Measurements from ENCODE around the gene CLASP2.
A peak's percentile ranks its signal among the peaks of the same experiment; 100 is the strongest.
"Not testable (repeated sequence)": the region's sequence is repeated elsewhere in the genome, so short reads cannot be mapped to it uniquely, and the experiment has no call there.

The CLASP2 gene

DNA sequence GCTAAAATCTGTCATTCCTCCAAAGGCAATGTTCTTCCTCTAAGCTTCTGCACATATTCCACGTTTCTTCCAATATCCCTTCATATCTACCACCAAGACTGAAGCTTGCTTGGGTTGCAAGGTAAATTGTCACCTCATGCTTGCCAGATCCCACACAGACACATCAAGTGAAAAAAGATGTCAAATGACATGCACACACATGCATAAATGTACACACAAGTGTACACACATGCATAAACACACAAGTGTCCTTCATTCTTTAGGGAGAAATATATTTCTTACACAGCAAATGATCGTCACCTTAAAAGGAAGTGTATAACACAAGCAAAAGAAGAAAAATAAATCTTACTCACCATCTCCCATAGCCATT lies 59.4 kb downstream of the CLASP2 start:
- Histone ChIP-seq H3K9me3 (ENCODE audit: control insufficient read depth in 1 of 2, low read length in 2 of 2) (no peaks in the 10 kb centered on the region), H3K27me3 (ENCODE audit: low read depth, low read length) (no peaks in the 10 kb centered on the region), H3K27ac (ENCODE audit: low read length) (peak overlapping the region; percentile 84), H3K4me1 (ENCODE audit: control insufficient read depth in 1 of 2, insufficient read depth in 2 of 2, low read length in 2 of 2) (peaks cover 10 to 19% of the 10 kb centered on the region in 2 donors), H3K4me3 (ENCODE audit: low read depth in 1 of 2, low read length in 2 of 2) (peak overlapping the region; percentile 66 to 75), H3K36me3 (ENCODE audit: control insufficient read depth in 1 of 2, insufficient read depth in 2 of 2, low read length in 2 of 2) (no peaks in the 10 kb centered on the region)

DNA sequence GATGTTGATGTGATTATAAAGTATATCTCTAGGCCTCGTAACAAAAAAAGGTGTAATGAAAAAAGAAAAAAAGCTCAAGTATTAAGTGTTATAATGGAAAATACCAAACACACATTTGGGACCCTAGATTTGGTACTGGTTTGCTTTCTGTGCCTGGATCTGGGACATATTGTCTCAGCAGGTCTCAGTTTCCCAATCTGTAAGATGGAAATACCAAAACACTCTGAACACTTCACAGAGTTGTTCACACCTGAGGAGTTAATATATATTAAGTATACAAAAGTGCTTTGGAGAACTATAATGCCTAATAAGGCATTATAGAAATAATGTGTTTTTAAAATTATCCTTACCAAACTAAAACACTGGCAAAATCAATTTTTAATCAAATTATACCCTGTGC lies 60.0 kb downstream of the CLASP2 start:
- Histone ChIP-seq H3K27me3 (ENCODE audit: low read depth, low read length) (no peaks in the 10 kb centered on the region), H3K4me3 (ENCODE audit: low read depth in 1 of 2, low read length in 2 of 2) (peak overlapping the region; percentile 66 to 75), H3K27ac (ENCODE audit: low read length) (peak overlapping the region; percentile 5), H3K36me3 (ENCODE audit: control insufficient read depth in 1 of 2, insufficient read depth in 2 of 2, low read length in 2 of 2) (no peaks in the 10 kb centered on the region), H3K4me1 (ENCODE audit: control insufficient read depth in 1 of 2, insufficient read depth in 2 of 2, low read length in 2 of 2) (peaks cover 10 to 21% of the 10 kb centered on the region in 2 donors), H3K9me3 (ENCODE audit: control insufficient read depth in 1 of 2, low read length in 2 of 2) (no peaks in the 10 kb centered on the region)

DNA sequence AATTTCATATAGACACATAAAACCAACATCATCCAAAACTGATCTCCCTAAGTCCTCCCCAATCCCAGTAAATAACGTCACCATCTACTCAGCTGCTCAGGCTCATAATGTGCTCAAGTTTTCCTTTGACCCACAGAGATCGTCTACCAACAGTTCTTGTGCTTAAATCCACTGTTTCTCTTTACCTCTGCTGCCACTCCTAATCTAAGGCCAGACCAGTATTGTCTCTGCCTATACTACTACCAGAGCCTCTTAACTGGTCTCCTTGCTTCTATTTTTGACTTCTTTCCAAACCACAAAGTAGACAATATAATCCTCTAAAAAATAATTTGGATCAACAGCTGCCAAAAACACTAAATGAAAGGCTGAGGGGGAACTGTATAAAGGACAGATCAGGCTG lies 65.3 kb downstream of the CLASP2 start:
- Histone ChIP-seq H3K36me3 (ENCODE audit: control insufficient read depth in 1 of 2, insufficient read depth in 2 of 2, low read length in 2 of 2) (no peaks in the 10 kb centered on the region), H3K4me3 (ENCODE audit: low read depth in 1 of 2, low read length in 2 of 2) (no peak overlapping the region), H3K27ac (ENCODE audit: low read length) (no peak overlapping the region), H3K9me3 (ENCODE audit: control insufficient read depth in 1 of 2, low read length in 2 of 2) (no peaks in the 10 kb centered on the region), H3K27me3 (ENCODE audit: low read depth, low read length) (no peaks in the 10 kb centered on the region), H3K4me1 (ENCODE audit: control insufficient read depth in 1 of 2, insufficient read depth in 2 of 2, low read length in 2 of 2) (peaks cover 0 to 8% of the 10 kb centered on the region in 2 donors)

DNA sequence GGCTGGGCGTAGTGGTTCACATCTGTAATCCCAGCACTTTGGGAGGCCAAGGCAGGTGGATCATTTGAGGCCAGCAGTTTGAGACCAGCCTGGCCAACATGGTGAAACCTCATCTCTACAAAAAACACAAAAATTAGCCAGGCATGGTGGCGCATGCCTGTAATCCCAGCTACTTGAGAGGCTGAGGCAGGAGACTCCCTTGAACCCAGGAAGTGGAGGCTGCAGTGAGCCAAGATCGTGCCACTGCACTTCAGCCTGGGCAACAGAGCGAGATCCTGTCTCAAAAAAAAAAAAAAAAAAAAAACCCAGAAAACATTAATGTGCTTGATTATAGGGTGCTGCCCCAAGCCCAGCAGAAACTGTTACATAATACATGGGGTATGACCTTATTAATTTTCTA lies 67.0 kb downstream of the CLASP2 start:
- not testable (repeated sequence) for H3K36me3 ChIP-seq (ENCODE audit: control insufficient read depth in 1 of 2, insufficient read depth in 2 of 2, low read length in 2 of 2); H3K9me3 ChIP-seq (ENCODE audit: control insufficient read depth in 1 of 2, low read length in 2 of 2)

DNA sequence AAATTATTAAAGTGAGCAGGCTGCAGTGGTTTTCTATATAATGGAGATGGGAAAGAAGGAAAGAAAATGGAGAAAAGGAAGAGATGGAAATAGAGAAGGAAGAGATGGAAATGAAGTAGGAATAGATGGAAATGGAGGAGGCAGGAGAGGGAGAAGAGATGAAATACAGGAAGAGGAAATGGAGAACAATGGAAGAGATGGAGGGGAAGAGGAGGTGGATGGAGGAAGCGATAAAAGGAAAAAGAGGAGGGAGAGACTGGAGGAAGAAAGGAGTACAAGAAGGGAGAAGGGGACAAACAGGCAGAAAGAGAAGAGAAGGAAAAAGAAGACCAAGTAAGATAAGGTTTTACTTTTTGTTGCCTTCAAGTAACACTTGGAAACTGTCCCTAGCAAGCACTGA lies 67.6 kb downstream of the CLASP2 start:
- H3K4me1 ChIP-seq (ENCODE audit: control insufficient read depth in 1 of 2, insufficient read depth in 2 of 2, low read length in 2 of 2): peaks cover 0 to 9% of the 10 kb centered on the region in 2 donors
- no peaks in the 10 kb centered on the region for H3K9me3 ChIP-seq (ENCODE audit: control insufficient read depth in 1 of 2, low read length in 2 of 2)
- no peak overlapping the region for H3K4me3 ChIP-seq (ENCODE audit: low read depth in 1 of 2, low read length in 2 of 2)

More for the DNA sequence above, 67.0 kb downstream of the CLASP2 start:
- not testable (repeated sequence) for H3K27ac ChIP-seq (ENCODE audit: low read length); H3K4me1 ChIP-seq (ENCODE audit: control insufficient read depth in 1 of 2, insufficient read depth in 2 of 2, low read length in 2 of 2); H3K27me3 ChIP-seq (ENCODE audit: low read depth, low read length); H3K4me3 ChIP-seq (ENCODE audit: low read depth in 1 of 2, low read length in 2 of 2)

DNA sequence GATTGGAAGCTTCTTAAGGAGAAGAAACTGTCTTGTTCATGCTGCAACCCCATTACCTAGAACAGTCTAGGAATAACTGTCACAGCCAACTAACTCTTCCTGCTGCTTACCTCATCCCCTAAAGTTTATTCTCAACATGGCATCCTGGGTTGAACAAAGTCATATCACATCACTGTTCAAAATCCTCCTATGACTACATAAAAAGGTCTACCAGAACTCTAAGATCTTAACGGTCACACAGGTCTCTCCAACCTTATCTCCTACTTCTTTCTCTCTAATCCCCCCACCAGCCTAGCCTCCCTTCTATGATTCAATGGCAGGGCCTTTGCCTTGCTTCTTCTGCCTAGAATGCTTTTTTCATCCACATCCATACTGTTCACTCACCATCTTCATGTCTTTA lies 69.3 kb downstream of the CLASP2 start:
- Histone ChIP-seq H3K9me3 (ENCODE audit: control insufficient read depth in 1 of 2, low read length in 2 of 2) (no peaks in the 10 kb centered on the region), H3K36me3 (ENCODE audit: control insufficient read depth in 1 of 2, insufficient read depth in 2 of 2, low read length in 2 of 2) (peaks cover 0 to 4% of the 10 kb centered on the region in 2 donors), H3K4me3 (ENCODE audit: low read depth in 1 of 2, low read length in 2 of 2) (no peak overlapping the region), H3K4me1 (ENCODE audit: control insufficient read depth in 1 of 2, insufficient read depth in 2 of 2, low read length in 2 of 2) (peaks cover 0 to 19% of the 10 kb centered on the region in 2 donors), H3K27me3 (ENCODE audit: low read depth, low read length) (no peaks in the 10 kb centered on the region), H3K27ac (ENCODE audit: low read length) (no peak overlapping the region)

More for the DNA sequence above, 67.6 kb downstream of the CLASP2 start:
- Histone ChIP-seq H3K36me3 (ENCODE audit: control insufficient read depth in 1 of 2, insufficient read depth in 2 of 2, low read length in 2 of 2) (no peaks in the 10 kb centered on the region), H3K27me3 (ENCODE audit: low read depth, low read length) (no peaks in the 10 kb centered on the region), H3K27ac (ENCODE audit: low read length) (no peak overlapping the region)

DNA sequence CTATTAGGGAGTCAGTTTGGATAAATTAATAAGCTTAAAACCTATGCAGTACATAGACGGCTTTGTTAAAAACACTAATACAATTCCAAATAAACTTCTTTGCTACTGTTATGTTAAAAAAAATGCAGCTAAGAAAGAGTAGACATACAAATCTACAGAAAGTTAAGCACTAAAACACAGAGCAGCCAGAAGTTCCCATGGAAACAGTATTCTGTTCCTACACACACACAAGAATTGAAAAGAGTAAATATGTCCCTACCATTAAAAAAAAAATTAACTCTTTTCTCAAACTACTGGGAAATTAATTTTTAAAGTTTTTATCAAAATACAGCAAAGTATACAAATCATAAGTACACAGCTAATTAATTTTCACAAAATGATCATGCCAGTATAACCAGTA lies 71.6 kb downstream of the CLASP2 start:
- Histone ChIP-seq H3K4me1 (ENCODE audit: control insufficient read depth in 1 of 2, insufficient read depth in 2 of 2, low read length in 2 of 2) (peaks cover 0 to 16% of the 10 kb centered on the region in 2 donors), H3K27ac (ENCODE audit: low read length) (no peak overlapping the region), H3K27me3 (ENCODE audit: low read depth, low read length) (no peaks in the 10 kb centered on the region), H3K36me3 (ENCODE audit: control insufficient read depth in 1 of 2, insufficient read depth in 2 of 2, low read length in 2 of 2) (peaks cover 0 to 4% of the 10 kb centered on the region in 2 donors), H3K4me3 (ENCODE audit: low read depth in 1 of 2, low read length in 2 of 2) (no peak overlapping the region), H3K9me3 (ENCODE audit: control insufficient read depth in 1 of 2, low read length in 2 of 2) (no peaks in the 10 kb centered on the region)

DNA sequence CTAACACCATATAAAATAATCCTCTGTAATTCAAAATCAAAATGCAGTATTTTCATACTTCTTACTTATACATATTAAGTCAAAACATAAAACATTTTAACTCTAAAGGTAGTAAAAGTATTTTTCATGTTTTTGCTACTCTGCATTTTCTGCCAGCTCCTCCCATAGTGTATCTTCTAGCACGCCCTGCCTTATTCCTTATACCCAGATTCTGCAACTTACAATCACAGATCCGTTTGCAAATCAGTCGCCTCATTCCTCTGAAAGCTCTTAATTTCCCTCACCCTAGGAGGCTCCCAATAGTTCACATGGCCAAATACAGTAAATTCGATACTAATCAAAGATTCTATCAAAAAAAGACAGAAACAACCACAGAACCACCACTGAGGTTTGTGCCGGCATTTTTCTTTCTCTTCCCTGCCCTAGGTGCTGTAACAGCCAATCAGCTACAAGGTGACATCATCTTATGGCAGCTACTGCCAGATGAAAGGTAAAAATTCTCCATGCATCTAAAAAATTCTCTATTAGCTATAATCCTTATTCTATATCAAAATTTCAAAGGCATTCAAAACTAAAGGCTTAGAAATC lies 72.9 kb downstream of the CLASP2 start:
- H3K4me1 ChIP-seq (ENCODE audit: control insufficient read depth in 1 of 2, insufficient read depth in 2 of 2, low read length in 2 of 2): peaks cover 0 to 16% of the 10 kb centered on the region in 2 donors
- no peak overlapping the region for H3K27ac ChIP-seq (ENCODE audit: low read length)
- peaks cover 0 to 4% of the 10 kb centered on the region in 2 donors for H3K36me3 ChIP-seq (ENCODE audit: control insufficient read depth in 1 of 2, insufficient read depth in 2 of 2, low read length in 2 of 2)
- H3K27me3 ChIP-seq (ENCODE audit: low read depth, low read length): no peaks in the 10 kb centered on the region
- peak overlapping the region; percentile 54 to 66 for H3K4me3 ChIP-seq (ENCODE audit: low read depth in 1 of 2, low read length in 2 of 2)
- no peaks in the 10 kb centered on the region for H3K9me3 ChIP-seq (ENCODE audit: control insufficient read depth in 1 of 2, low read length in 2 of 2)

DNA sequence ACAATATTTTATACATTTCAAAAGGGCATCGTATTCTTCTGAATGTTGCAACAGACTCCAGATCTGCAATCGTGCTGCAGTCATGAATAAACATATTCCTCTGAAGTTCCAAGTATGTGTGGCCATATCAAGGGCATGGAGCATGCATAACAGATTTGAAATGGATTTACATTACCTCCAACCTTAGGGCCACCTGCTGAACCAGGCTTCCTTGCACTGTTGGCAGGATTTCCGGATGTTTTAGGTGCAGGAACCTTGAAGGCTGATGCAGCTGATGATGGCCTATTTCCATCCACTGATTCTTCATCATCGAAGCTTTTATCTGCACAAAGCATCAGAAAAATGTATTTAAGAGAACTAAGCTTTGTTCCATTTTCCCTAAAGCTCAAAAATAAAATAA lies 73.5 kb downstream of the CLASP2 start:
- Histone ChIP-seq H3K27me3 (ENCODE audit: low read depth, low read length) (no peaks in the 10 kb centered on the region), H3K36me3 (ENCODE audit: control insufficient read depth in 1 of 2, insufficient read depth in 2 of 2, low read length in 2 of 2) (peaks cover 0 to 4% of the 10 kb centered on the region in 2 donors), H3K4me1 (ENCODE audit: control insufficient read depth in 1 of 2, insufficient read depth in 2 of 2, low read length in 2 of 2) (peaks cover 0 to 16% of the 10 kb centered on the region in 2 donors), H3K4me3 (ENCODE audit: low read depth in 1 of 2, low read length in 2 of 2) (no peak overlapping the region), H3K9me3 (ENCODE audit: control insufficient read depth in 1 of 2, low read length in 2 of 2) (no peaks in the 10 kb centered on the region), H3K27ac (ENCODE audit: low read length) (no peak overlapping the region)

DNA sequence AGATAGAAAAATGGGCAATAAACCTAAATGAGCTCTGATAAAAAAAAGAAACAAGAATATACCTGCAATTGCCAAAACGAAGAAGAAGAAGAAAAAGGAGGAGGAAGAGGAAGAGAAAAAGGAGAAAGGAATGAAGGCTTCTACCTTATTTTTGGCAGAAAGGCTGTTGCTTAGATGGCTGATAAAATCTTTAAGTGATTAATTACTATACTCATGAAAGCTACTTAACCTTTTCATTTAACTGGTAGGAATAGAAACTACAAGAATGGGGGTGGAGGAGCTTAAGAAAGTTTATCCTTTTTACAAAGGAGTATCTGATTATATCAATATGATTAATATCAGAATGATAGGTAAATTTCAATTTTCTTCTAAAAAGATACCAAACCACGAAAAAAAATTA lies 75.2 kb downstream of the CLASP2 start:
- H3K4me1 ChIP-seq (ENCODE audit: control insufficient read depth in 1 of 2, insufficient read depth in 2 of 2, low read length in 2 of 2): peaks cover 0 to 16% of the 10 kb centered on the region in 2 donors
- H3K27me3 ChIP-seq (ENCODE audit: low read depth, low read length): no peaks in the 10 kb centered on the region
- no peak overlapping the region for H3K27ac ChIP-seq (ENCODE audit: low read length)
- peaks cover 0 to 4% of the 10 kb centered on the region in 2 donors for H3K36me3 ChIP-seq (ENCODE audit: control insufficient read depth in 1 of 2, insufficient read depth in 2 of 2, low read length in 2 of 2)
- no peak overlapping the region for H3K4me3 ChIP-seq (ENCODE audit: low read depth in 1 of 2, low read length in 2 of 2)
- no peaks in the 10 kb centered on the region for H3K9me3 ChIP-seq (ENCODE audit: control insufficient read depth in 1 of 2, low read length in 2 of 2)

DNA sequence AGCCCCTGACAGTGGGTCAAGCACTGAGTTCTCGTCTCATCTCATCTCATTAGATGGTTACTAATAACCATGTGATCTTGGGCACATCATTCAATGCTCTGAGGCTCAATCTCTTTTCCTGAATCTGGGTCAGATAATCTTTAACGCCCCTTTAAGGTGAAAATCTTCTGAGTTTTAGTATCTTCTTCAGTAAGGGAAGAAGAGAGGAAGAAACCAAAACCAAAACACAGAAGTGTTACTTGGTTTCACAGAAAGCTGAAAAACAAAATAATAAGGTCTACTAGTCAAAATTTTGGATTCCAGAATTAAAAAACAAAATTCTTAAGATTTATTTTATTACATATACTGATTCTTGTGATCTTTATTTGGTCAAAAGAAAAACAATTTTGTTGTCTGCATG lies 78.2 kb downstream of the CLASP2 start:
- Histone ChIP-seq H3K36me3 (ENCODE audit: control insufficient read depth in 1 of 2, insufficient read depth in 2 of 2, low read length in 2 of 2) (peaks cover 0 to 4% of the 10 kb centered on the region in 2 donors), H3K4me3 (ENCODE audit: low read depth in 1 of 2, low read length in 2 of 2) (no peak overlapping the region), H3K4me1 (ENCODE audit: control insufficient read depth in 1 of 2, insufficient read depth in 2 of 2, low read length in 2 of 2) (peaks cover 0 to 6% of the 10 kb centered on the region in 2 donors), H3K27ac (ENCODE audit: low read length) (no peak overlapping the region), H3K27me3 (ENCODE audit: low read depth, low read length) (no peaks in the 10 kb centered on the region), H3K9me3 (ENCODE audit: control insufficient read depth in 1 of 2, low read length in 2 of 2) (no peaks in the 10 kb centered on the region)

DNA sequence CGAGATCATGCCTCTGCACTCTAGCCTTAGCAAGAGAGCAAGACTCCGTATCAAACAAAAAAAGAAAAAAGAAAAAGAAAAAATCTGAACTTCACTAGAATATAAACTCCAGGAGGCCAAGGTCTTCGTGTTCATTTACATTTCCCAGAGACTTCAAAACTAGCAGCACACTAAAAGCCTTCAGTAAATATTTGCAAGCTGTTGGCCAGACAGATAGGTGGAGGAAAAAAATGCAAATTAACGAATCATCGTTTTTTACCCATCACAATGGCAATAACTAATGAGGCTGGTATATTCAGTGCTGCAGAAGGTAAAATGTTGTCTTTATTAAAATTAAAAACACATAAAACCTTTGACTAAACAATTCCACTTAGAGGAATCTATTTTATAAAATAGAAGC lies 80.6 kb downstream of the CLASP2 start:
- Histone ChIP-seq H3K36me3 (ENCODE audit: control insufficient read depth in 1 of 2, insufficient read depth in 2 of 2, low read length in 2 of 2) (no peaks in the 10 kb centered on the region), H3K9me3 (ENCODE audit: control insufficient read depth in 1 of 2, low read length in 2 of 2) (no peaks in the 10 kb centered on the region), H3K4me1 (ENCODE audit: control insufficient read depth in 1 of 2, insufficient read depth in 2 of 2, low read length in 2 of 2) (no peaks in the 10 kb centered on the region), H3K4me3 (ENCODE audit: low read depth in 1 of 2, low read length in 2 of 2) (no peak overlapping the region), H3K27ac (ENCODE audit: low read length) (no peak overlapping the region), H3K27me3 (ENCODE audit: low read depth, low read length) (no peaks in the 10 kb centered on the region)
